Stimulated activated naive B cell treated with anti-CD40 and anti-IgM and Interleukin-4, amounts not matched to agents 10 μg/mL and 1 μg/mL and 100 μg/mL, for 72 hours (primary cell): Measurements from ENCODE around the gene C1QTNF1.
A peak's percentile ranks its signal among the peaks of the same experiment; 100 is the strongest.

ENCODE experiments used
- ATAC-seq, 2 donors: fragments of 150-1000 bp; cut with Tn5 transposase; replicated peaks; 2 replicates each; pipeline ENCODE4 v1.10.0; 2021; ENCODE audit warnings: moderate library complexity in 1 of 2
- DNase-seq: peaks from one replicate; pipeline ENCODE4 v3.0.0; 2021
- H3K27ac Mint-ChIP-seq: one replicate; pipeline ENCODE4 v1.8.0; 2022; ENCODE audit warnings: mild to moderate bottlenecking, mixed read lengths
- H3K27me3 Mint-ChIP-seq, 2 donors: one replicate each; pipeline ENCODE4 v1.8.0; 2022; ENCODE audit warnings: mixed read lengths in 2 of 2
- H3K36me3 Mint-ChIP-seq, 2 donors: one replicate each; pipeline ENCODE4 v1.8.0; 2022; ENCODE audit warnings: mixed read lengths in 2 of 2, mild to moderate bottlenecking in 1 of 2
- H3K4me1 Mint-ChIP-seq, 2 donors: one replicate each; pipeline ENCODE4 v1.8.0; 2022; ENCODE audit warnings: mixed read lengths in 2 of 2, mild to moderate bottlenecking in 1 of 2
- H3K4me3 Mint-ChIP-seq, 2 donors: one replicate each; pipeline ENCODE4 v1.8.0; 2022; ENCODE audit warnings: mild to moderate bottlenecking in 2 of 2, mixed read lengths in 2 of 2, moderate library complexity in 1 of 2
- H3K9me3 Mint-ChIP-seq, 2 donors: one replicate each; pipeline ENCODE4 v1.8.0; 2022; ENCODE audit warnings: mixed read lengths in 2 of 2, mild to moderate bottlenecking in 1 of 2

The C1QTNF1 gene

DNA sequence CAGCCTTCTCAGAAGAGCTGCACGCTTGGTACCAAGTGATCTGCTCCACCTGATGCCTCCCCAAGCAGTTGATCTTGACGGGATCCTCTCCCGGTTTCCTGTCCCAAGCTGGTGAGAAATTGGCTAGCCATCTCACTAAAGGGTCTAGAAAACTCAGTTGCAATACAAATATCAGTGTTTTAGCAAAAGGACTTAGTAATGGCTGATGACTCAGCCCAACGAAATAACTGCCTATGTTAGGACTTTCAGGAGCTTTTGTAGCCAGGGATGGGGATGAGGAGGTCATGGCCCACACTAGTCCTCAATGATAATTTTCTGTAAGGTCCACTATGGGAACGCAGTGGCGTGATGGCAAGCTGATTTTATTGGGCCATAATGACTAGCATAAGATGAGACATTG lies 27.3 kb downstream of the C1QTNF1 start:
- Mint-ChIP-seq H3K4me3 (no peak overlapping the region), H3K9me3 (peaks cover 4 to 5% of the 10 kb centered on the region in 2 donors), H3K27ac (no peak overlapping the region), H3K4me1 (no peaks in the 10 kb centered on the region), H3K36me3 (peaks cover 0 to 4% of the 10 kb centered on the region in 2 donors), H3K27me3 (peaks cover 20 to 27% of the 10 kb centered on the region in 2 donors)
- ATAC-seq (no peak), DNase-seq (no peak)

GRCh38 chr17:79052131-79052530 lies 28.2 kb downstream of the C1QTNF1 start:
- peaks cover 0 to 4% of the 10 kb centered on the region in 2 donors for H3K36me3 Mint-ChIP-seq
- no peak overlapping the region for H3K27ac Mint-ChIP-seq
- peaks cover 21 to 23% of the 10 kb centered on the region in 2 donors for H3K27me3 Mint-ChIP-seq
- no peaks in the 10 kb centered on the region for H3K4me1 Mint-ChIP-seq
- ATAC-seq (no peak), DNase-seq (no peak)
- H3K9me3 Mint-ChIP-seq, result peaks cover 4 to 5% of the 10 kb centered on the region in 2 donors
- H3K4me3 Mint-ChIP-seq, result no peak overlapping the region

- no peak overlapping the region for H3K4me3 Mint-ChIP-seq
- DNase-seq (no peak), ATAC-seq (no peak)
- H3K4me1 Mint-ChIP-seq, result peaks cover 0 to 2% of the 10 kb centered on the region in 2 donors
- H3K27me3 Mint-ChIP-seq, result peaks cover 29 to 30% of the 10 kb centered on the region in 2 donors
- peaks cover 6 to 10% of the 10 kb centered on the region in 2 donors for H3K9me3 Mint-ChIP-seq
- H3K27ac Mint-ChIP-seq, result no peak overlapping the region
- H3K36me3 Mint-ChIP-seq, result peaks cover 2 to 4% of the 10 kb centered on the region in 2 donors
Observed at GRCh38 chr17:79053251-79053925, 29.4 kb downstream of the C1QTNF1 start.

DNA sequence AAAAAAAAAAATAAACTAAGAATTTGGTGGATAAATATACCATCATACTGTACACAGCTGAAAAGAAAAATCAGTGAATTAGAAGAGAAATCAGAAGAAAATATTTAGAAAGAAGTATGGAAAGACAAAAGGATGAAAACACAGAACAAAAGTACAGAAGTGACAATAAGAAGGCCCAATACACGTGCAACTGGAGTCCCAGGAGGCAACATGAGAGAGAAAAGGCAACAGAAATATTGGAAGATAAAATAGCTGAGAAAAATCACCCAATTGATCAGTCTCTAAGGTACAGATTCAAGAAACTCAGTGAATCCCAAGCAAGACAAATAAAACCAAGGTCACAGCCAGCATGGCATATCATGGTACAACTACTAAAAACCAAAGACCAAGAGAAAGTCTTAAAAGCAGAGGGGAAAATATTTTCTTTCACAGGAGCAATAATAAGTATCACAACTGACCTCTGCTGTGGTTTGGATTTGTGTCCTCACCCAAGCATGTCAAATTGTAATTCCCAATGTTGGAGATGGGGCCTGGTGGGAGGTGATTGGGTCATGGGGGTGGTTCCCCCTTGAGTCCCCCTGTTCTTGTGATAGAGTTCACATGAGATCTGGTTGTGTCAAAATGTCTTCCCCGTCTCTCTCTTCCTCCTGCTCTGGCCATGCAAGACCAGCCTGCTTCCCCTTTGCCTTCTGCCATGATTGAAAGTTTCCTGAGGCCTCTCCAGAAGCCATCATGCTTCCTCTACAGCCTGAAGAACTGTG lies 30.4 kb downstream of the C1QTNF1 start:
- Mint-ChIP-seq H3K27me3 (peaks cover 31 to 39% of the 10 kb centered on the region in 2 donors), H3K4me3 (no peak overlapping the region), H3K9me3 (peaks cover 6 to 10% of the 10 kb centered on the region in 2 donors), H3K4me1 (peaks cover 0 to 2% of the 10 kb centered on the region in 2 donors), H3K36me3 (peaks cover 2 to 4% of the 10 kb centered on the region in 2 donors), H3K27ac (no peak overlapping the region)
- no peak for DNase-seq
- no peak for ATAC-seq

DNA sequence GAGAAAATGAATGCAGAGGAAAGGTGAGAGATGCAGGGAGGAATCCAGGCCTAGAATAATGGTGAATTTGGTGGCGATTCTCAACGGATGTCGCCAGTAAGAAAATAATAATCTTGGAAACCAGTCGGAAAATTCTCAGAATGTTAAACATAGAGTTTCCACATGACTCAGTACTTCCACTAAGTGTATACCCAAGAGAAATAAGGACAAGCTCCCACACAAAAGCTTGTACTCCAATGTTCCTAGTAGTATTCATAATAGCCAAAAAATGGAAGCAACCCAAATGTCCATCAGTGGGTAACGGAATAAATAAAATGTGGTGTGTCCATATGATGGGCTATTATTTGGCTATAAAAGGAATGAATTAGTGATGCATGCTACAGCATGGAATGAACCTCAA lies 31.2 kb downstream of the C1QTNF1 start:
- ATAC-seq (no peak), DNase-seq (no peak)
- Mint-ChIP-seq H3K9me3 (peaks cover 6 to 10% of the 10 kb centered on the region in 2 donors), H3K4me1 (peaks cover 0 to 2% of the 10 kb centered on the region in 2 donors), H3K27me3 (peaks cover 27 to 39% of the 10 kb centered on the region in 2 donors), H3K36me3 (peaks cover 2 to 4% of the 10 kb centered on the region in 2 donors), H3K4me3 (no peak overlapping the region), H3K27ac (no peak overlapping the region)

- peaks cover 6 to 10% of the 10 kb centered on the region in 2 donors for H3K9me3 Mint-ChIP-seq
- H3K4me3 Mint-ChIP-seq, result no peak overlapping the region
- peaks cover 22 to 33% of the 10 kb centered on the region in 2 donors for H3K27me3 Mint-ChIP-seq
- ATAC-seq (no peak), DNase-seq (no peak)
- peaks cover 2 to 4% of the 10 kb centered on the region in 2 donors for H3K36me3 Mint-ChIP-seq
- H3K27ac Mint-ChIP-seq, result no peak overlapping the region
- peaks cover 0 to 2% of the 10 kb centered on the region in 2 donors for H3K4me1 Mint-ChIP-seq
Observed at GRCh38 chr17:79057737-79058385, 33.9 kb downstream of the C1QTNF1 start.

DNA sequence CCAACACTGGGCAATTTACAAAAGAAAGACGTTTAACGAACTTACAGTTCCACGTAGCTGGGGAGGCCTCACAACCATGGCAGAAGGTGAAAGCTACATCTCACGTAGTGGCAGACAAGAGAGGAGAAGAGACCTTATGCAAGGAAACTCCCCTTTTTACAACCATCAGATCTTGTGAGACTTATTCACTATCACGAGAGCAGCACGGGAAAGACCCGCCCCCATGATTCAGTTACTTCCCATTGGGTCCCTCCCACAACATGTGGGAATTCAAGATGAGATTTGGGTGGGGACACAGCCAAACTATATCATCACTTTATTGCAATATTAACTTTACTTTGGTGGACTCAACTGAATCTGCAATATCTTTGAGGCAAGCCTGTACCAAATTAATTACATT lies 38.7 kb downstream of the C1QTNF1 start:
- Mint-ChIP-seq H3K36me3 (peaks cover 0 to 2% of the 10 kb centered on the region in 2 donors), H3K27me3 (peaks cover 18 to 22% of the 10 kb centered on the region in 2 donors), H3K4me3 (no peak overlapping the region), H3K4me1 (peaks cover 0 to 2% of the 10 kb centered on the region in 2 donors), H3K27ac (no peak overlapping the region), H3K9me3 (peaks cover 2 to 5% of the 10 kb centered on the region in 2 donors)
- no peak for ATAC-seq
- DNase-seq, result no peak

DNA sequence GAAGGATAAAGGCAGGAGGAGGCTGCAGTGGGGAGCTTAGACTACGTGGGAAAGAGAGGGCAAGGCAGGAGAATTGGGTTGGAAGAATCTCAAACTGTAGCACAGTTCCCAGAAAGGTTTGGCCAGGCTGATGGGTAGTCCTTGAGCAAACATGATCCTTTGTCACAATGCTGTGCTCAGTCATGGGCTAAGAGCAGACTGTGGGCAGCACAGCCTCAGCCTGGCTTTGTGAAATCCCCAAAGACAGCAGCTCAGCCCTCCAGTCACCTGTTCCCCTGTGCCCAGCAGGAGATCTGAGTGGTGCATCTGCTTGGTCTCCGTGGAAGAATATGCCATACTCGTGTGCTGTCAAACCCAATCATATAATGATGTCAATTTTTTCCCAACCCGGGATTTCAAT lies 40.1 kb downstream of the C1QTNF1 start:
- Mint-ChIP-seq H3K4me3 (no peak overlapping the region), H3K27ac (no peak overlapping the region), H3K4me1 (no peaks in the 10 kb centered on the region), H3K36me3 (no peaks in the 10 kb centered on the region), H3K9me3 (no peaks in the 10 kb centered on the region), H3K27me3 (peaks cover 8 to 9% of the 10 kb centered on the region in 2 donors)
- DNase-seq (no peak), ATAC-seq (no peak)

DNA sequence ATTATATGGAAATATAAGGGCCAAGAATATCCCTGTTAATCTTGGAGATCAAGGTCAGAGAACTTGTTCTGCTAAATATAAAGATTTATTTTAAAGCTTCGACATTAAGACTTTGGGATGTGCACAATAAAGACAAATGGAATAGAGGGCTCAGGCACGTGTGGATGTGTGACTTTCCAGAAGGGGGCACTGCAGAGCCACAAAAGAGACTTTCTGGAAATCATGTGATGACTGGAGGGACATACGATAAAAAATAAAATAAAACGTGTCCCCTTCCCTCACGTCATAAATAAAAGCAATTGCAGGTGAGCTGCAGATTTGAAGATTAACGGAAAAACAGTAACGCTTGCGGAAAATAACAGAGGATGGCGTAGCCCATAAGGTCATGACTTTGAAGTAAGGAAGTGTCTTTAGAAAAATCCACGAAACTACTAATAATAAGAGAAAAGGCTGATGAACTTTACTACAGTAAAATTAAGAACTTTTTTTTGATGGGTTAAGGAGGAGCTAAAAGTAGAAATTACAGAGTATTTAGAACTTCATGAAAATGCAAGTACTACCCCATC lies 41.2 kb downstream of the C1QTNF1 start:
- Mint-ChIP-seq H3K4me1 (no peaks in the 10 kb centered on the region), H3K27ac (no peak overlapping the region), H3K4me3 (no peak overlapping the region), H3K27me3 (peaks cover 6% of the 10 kb centered on the region in 2 donors), H3K36me3 (no peaks in the 10 kb centered on the region), H3K9me3 (no peaks in the 10 kb centered on the region)
- no peak for DNase-seq
- ATAC-seq, result peak in 1 of 2 donors; percentile 54

GRCh38 chr17:79066963-79067362 lies 43.0 kb downstream of the C1QTNF1 start:
- no peak overlapping the region for H3K27ac Mint-ChIP-seq
- DNase-seq, result no peak
- peaks cover 6 to 7% of the 10 kb centered on the region in 2 donors for H3K27me3 Mint-ChIP-seq
- no peaks in the 10 kb centered on the region for H3K36me3 Mint-ChIP-seq
- no peak overlapping the region for H3K4me3 Mint-ChIP-seq
- no peaks in the 10 kb centered on the region for H3K4me1 Mint-ChIP-seq
- ATAC-seq, result no peak
- no peaks in the 10 kb centered on the region for H3K9me3 Mint-ChIP-seq

- Mint-ChIP-seq H3K4me3 (no peak overlapping the region), H3K27ac (no peak overlapping the region)
- no peak for ATAC-seq
Observed at GRCh38 chr17:79070266-79070880, 46.4 kb downstream of the C1QTNF1 start.

GRCh38 chr17:79071161-79071740 lies 47.3 kb downstream of the C1QTNF1 start:
- Mint-ChIP-seq H3K36me3 (no peaks in the 10 kb centered on the region), H3K4me3 (no peak overlapping the region), H3K27ac (no peak overlapping the region), H3K9me3 (no peaks in the 10 kb centered on the region), H3K4me1 (peaks cover 7 to 12% of the 10 kb centered on the region in 2 donors), H3K27me3 (peaks cover 0 to 4% of the 10 kb centered on the region in 2 donors)
- no peak for DNase-seq
- no peak for ATAC-seq

More at GRCh38 chr17:79070266-79070880, 46.4 kb downstream of the C1QTNF1 start:
- Mint-ChIP-seq H3K36me3 (no peaks in the 10 kb centered on the region), H3K27me3 (peaks cover 3 to 4% of the 10 kb centered on the region in 2 donors), H3K4me1 (peaks cover 2 to 4% of the 10 kb centered on the region in 2 donors), H3K9me3 (no peaks in the 10 kb centered on the region)
- DNase-seq, result no peak

- Mint-ChIP-seq H3K4me1 (peaks cover 7 to 14% of the 10 kb centered on the region in 2 donors), H3K36me3 (no peaks in the 10 kb centered on the region), H3K9me3 (no peaks in the 10 kb centered on the region), H3K27me3 (peaks cover 0 to 4% of the 10 kb centered on the region in 2 donors), H3K4me3 (no peak overlapping the region), H3K27ac (no peak overlapping the region)
- ATAC-seq (no peak), DNase-seq (no peak)
Observed at GRCh38 chr17:79072544-79072943, 48.6 kb downstream of the C1QTNF1 start.
